GM19455 (cell line): ENCODE data around the gene USP46.

Experiments
- ATAC-seq: cut with Tn5 transposase; IDR thresholded peaks from one replicate; pipeline ENCODE4 v1.9.1; 2021; ENCODE audit not compliant: unreplicated experiment

Gene USP46, protein sequence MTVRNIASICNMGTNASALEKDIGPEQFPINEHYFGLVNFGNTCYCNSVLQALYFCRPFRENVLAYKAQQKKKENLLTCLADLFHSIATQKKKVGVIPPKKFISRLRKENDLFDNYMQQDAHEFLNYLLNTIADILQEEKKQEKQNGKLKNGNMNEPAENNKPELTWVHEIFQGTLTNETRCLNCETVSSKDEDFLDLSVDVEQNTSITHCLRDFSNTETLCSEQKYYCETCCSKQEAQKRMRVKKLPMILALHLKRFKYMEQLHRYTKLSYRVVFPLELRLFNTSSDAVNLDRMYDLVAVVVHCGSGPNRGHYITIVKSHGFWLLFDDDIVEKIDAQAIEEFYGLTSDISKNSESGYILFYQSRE

DNA sequence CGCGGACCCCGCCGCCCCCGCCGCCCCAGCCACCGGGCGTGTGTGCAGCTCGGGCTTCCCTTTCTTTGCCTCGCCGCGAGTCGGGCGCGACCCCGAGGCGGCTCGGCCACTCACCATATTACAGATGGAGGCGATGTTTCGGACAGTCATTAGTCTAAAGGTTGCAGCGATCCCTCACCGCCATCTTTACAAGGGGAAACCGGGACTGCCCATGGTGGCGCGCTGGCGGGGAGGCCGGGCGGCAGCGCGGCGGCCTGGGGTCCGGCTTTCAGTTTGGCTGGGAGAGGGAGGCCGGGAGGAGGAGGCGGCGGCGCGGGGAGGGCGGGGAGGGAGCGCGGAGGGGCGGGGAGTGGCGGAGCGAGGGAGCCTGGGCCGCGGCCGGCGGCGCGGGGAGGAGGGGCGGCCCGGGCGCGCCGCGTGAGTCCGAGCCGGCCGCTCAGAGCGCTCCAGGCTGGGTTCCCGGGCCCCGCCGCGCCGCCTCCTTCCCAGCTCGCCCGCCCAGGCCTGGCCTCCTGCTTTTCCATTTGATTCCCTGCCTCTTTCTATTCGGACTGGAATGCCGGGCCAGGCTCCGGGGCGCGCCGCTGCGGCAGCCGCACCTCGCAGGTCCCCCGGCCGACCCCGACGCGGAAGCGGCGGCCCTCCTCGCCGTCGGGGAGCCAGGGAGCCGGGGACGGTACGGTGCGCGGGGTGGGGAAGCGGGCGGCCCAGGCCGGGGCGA is at the start of gene USP46:
USP46 (minus strand) TSS at position 301 of the 721 bp plus-strand sequence; CDS start at position 150, 151 bp downstream.
- ATAC-seq = peak; percentile 82

DNA sequence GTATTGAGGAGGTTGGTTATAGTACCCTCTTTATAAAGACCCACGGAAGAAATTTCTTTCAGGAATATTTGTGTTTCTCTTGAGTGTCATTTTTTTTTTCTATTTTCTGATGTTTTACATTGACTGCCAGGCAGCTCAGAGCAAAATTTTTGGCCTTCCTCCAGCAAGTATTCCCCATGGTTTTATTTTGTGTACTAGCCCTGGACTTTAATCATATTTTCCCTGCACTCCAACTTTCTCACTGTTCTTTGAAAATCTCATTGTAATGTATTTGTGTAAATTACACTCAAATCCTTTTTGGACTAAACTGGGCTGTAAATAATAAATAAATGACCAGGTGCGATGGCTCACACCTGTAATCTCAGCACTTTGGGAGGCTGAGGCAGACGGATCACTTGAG is 45.6 kb upstream of the USP46 start:
- no peak for ATAC-seq

DNA sequence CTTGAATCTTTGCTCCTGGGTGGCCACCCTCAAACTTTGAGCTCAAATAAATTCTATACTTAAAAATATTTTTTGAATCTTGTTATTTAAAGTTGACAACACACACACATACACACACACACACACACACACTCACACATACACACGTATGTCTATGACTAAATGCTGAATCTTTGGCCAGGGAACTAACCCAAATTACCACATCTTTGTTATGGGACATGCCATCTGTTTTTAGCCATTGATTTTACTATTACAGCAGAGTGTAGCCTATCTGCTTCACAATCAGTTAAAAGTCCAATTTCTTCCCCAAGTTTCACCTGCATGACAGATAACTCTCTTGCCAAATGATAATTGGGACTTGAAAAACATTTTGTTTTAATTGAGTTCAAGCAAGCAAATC is 45.0 kb upstream of the USP46 start:
- ATAC-seq = no peak

DNA sequence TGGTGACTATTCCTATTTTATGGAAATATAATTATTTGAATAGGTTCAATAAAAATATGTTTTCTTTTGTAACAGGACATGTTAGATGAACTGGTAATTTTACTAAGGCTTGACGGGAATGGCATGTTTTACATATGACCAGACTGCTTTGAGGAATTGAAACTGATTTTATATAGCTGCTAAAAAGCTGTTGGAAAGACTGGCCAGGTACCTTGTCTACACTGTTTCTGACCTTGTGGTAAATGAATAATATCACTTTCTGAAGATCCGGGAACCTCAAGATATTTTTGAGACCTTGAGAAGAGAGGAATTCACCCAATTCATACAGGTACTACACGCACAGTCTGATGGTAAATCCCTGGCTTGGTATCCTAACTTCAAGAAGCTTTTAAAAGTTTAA is 42.1 kb upstream of the USP46 start:
- peak; percentile 79 for ATAC-seq

DNA sequence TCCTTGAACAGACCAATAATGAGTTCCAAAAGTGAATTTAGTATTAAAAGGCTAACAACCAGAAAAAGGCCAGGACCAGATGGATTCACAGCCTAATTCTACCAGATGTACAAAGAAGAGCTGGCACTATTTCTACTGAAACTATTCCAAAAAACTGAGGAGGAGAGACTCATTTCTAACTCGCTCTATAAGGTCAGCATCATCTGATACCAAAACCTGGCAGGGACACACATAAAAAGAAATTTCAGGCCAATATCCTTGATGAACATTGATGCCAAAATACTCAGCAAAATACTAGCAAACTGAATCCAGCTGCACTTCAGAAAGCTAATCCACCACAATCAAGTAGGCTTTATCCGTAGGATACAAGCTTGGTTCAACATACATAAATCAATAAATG is 35.8 kb upstream of the USP46 start:
- ATAC-seq = no peak

DNA sequence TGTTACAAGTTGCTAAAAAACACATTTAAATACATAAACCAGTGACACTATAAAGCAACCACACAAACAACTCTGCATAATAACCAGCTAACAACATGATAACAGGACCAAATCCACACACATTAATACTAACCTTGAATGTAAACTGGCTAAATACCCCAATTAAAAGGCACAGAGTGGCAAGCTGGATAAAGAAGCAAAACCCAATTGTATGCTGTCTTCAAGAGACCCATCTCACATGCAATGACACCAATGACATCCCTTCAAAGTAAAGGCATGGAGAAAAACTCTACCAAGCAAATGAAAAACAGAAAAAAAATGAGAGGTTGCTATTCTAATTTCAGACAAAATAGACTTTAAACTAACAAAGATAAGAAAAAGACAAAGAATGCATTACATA is 34.4 kb upstream of the USP46 start:
- ATAC-seq = no peak

DNA sequence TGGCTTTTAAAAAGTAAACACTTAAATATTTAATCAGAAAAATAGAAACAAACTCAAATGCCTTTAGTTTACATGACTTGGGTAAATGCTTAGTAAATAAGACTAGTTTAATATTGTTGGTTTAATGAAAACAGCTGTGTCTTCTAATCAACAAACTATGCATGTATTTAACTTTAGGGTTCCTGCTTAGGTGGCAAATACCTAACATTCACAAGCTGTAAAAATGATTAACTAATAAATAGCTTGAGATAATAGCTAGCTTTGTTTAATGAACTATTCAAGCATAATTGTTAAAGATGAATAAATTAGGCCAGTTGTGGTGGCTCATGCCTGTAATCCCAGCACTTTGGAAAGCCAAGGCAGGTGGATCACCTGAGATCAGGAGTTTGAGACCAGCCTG is 30.0 kb upstream of the USP46 start:
- ATAC-seq = no peak

DNA sequence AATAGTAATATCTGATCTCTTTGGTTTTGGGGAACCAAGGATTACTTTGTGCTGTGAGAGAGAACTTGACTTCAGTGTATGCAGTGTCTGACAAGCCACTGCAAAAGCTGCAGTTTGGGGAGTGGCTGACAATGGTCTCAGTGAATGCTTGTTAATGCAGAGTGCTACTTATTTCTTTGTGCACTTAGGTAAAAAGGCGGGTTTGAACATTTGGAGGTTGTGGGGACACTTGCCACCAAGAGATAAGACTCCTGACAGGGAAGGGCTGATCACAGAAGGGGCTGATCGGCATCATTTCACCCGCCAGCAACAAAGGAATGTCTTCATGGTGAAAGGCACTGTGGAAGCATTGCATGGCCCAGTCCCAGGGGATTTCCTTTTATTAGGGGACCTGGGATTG is 28.6 kb upstream of the USP46 start:
- ATAC-seq = no peak

DNA sequence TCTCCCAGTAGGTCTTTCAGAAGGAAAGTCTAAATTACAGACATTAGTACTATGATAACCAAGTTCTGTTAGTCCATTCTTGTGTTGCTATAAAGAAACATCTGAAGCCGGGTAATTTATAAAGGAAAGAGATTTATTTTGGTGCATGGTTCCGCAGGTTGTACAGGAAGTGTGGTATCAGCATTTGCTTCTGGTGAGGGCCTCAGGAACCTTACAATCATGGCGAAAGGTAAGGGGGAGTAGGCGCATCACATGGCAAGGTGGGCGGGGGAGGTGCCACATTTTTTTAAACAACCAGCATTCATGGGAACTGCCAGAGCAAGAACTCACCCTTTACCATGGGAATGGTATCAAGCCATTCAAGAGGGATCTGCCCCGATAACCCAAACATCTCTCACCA is 26.2 kb upstream of the USP46 start:
- no peak for ATAC-seq

DNA sequence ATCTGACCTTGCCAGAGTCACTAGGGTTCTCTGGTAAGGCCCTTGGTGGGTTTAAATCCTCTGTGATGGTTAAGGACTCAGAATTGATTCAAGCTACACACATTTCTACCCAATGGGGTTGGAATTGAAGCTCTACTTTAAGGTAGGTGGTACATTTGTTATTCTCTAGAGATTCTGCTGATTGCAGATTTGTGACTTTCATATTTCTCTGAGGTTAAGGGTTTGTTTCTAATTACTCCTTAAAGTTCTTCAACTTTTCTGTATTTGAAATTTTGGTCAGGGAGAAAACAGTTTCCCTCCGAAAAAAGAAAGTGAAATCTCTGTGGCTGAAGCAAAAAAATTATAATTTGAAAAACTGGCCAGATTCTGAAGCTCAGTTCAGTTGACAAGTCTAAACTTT is 25.8 kb upstream of the USP46 start:
- ATAC-seq = no peak

DNA sequence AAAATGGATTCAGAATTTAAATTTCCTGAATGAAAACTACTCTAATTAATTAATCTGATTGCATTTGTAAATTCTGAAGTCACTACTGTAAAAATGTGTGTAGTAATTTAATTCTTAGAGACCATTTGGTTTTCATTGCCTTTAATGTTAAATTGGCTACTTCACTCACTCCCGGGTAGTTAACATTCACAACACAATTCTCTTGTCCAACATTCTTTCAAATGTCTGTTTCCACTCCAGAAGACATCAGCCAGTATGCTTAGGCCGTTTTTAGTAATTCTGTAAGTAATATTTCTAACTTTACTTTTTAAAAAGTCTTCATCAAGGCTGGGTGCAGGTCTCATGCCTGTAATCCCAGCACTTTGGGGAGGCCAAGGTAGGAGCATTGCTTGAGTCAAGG is 21.3 kb upstream of the USP46 start:
- ATAC-seq = no peak

DNA sequence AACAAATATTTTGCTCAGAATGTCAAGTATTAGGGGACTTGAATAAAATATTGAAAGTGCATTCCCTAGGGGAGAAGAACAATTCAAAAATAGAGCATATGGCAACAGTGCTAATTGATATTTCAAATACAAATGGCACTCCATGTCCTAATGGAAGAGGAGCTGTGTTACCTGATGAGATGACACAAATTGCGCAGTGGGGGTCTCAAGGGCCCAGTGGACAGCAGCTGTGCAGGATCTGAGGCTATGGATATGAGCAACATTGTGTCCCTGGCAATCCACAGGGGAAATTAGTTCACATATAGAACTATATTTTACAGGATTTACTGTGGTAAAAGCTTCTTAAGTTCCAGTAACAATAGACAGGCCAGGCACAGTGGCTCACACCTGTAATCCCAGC is 17.4 kb upstream of the USP46 start:
- no peak for ATAC-seq

DNA sequence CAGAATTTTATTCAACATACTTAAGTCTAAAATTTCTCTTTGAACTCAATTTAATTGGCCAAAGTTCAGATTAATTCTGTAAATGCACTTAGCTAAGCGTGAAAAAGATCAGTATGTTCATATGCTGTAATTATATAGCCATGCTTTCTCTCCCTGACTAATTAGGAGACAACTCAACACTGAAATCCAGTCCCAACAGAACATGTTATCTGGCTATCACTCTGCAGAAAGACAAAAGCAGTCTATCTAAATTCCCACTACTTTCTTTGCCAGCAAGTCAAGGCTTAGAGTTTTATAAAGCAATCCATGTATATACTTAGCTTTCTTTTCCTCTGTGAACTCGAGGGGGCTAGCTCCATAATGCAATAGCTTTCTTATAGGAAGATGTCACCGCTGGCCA is 16.0 kb upstream of the USP46 start:
- ATAC-seq = no peak

DNA sequence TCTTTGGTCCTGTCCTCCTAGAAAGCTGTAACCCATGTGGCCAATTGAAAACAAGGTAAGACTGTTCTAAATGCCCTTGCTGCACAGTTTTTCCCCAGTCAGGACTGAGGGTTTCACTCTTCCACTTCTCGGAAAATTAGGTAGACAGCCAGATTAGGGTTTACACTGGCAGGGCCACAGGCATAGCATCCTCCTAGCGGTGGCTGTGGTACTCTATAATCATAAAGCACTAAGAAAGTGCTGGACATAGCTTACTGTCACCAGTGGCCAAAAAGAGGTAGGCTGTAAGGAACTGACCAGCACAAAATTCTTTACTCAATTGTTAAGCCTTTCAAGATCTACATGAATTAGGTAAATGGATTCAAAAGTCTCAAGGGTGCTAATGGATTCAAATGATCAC is 11.6 kb upstream of the USP46 start:
- ATAC-seq = no peak

DNA sequence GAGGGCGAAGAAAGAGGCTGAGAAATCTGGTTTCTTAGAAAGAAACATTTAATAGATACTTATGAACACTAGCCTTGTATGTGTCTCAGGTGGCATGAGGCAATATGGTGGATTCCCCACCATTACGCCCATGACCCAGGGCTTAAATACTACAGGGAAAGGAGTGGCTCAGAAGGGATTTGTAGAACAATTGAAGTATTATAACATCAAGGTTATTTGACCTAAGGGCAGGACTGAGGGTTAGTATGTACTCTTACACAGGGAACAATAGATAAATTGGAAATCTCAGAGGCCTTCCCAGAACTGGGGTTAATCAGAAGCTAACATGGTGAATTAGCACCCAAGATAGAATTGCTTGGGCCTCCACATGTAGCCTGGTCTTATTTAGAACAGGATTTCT is 11.0 kb upstream of the USP46 start:
- ATAC-seq = no peak

DNA sequence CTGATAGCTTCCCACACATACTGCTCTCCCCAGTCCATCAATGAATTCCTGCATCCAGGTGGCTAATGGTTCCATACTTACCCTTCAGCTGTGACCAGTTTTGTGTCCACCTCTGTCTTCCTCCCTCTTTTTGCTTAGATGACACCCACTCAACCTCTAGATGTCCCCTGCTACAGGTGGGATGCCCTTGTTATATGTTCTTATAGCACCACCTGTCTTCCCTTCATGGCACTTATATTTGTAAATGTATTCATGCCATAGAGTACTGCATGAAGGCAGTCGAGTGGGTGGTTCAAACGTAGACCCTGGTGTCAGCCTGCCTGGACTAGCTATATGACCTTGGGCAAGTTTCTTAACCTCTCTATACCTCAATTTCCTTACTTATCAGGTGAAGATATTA is 6.5 kb upstream of the USP46 start:
- ATAC-seq = peak; percentile 64

DNA sequence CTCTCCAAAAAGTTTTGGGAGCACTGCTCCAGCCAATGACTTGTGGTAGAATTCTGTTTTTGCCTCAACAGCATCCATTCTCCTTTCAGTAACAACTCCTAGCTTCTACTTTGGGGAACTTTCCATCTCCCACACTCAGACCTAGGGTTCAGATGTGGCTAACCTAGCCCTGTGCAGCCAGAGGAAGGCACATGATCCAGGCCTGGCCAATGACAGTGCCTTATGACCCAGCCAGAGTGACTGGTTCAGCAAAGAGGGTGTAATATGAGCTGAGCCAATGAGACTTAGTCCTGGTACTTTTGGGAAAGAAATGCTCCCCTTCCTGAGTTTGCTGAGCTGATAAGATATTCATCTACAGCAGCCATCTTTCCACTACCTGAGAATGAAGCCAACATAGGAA is 5.4 kb upstream of the USP46 start:
- no peak for ATAC-seq

DNA sequence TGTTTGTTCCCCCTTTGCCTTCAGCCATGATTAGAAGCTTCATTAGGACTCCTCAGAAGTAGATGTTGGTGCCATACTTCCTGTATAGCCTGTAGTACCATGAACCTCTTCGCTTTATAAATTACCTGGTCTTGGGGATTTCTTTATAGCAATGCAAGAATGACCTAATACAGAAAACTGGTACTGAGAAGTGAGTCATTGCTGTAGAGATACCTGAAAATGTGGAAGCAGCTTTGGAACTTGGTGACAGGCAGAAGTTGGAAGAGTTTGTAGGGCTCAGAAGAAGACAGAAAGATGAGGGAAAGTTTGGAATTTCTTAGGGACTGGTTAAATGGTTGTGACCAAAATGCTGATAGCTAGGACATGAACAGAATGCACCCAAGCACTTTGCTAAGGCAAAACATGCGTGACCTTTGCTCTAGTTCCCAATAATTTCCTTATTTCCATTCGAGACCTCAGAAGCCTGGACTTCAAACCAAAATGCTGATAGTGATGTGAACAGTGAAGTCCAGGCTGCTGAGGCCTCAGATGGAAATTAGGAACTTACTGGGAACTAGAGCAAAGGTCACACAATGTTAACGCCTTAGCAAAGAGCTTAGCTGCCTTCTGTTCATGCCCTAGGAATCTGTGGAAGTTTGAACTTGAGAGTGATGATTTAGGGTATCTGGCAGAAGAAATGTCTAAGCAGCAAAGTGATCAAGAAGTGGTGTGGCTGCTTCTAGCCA is 3.0 kb upstream of the USP46 start:
- no peak for ATAC-seq

DNA sequence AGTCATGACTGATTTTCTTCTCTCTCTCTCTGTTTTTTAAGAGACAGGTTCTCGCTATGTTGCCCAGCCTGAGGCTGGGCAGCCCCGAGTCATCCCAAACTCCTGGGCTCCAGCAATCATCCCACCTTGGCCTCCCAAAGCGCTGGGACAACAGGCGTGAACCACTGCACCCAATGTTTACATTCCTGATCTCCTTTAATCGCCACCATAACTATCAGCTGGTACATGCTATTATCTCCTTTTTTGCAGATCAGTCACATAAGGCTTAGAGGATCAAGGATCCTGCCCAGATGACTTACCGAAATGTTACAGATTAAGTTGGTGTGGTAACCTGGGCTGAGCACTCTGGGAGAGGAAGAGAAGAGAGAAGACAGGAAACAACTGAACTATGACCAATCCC is 1.5 kb upstream of the USP46 start:
- no peak for ATAC-seq

DNA sequence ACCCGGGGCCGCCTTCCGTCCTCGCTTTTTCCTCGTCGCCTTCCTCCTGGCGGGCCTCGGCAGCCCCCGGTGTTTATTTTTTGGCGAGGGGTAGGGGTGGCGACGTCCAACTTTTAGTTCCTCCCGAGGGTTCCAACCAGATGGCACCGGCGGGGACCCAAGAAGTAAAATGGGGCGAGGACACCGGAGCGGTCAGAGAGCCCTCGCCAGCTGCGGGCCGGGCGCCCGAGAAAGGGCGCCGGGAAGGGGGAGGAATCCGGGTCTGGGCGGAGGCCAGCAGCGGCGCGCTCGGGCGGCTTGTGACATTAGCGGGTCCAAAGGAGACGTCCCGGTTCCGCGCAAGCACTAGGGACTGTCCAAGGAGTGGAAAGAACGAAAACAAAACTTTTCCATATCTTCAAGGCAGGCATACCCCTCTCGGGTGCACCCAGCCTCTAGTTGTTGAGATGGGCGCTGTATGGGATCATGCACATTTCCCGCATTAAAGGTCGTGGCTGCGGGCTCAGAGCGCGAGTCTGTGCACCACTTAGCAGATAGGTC is 691 bp upstream of the USP46 start:
- ATAC-seq = peak; percentile 32

DNA sequence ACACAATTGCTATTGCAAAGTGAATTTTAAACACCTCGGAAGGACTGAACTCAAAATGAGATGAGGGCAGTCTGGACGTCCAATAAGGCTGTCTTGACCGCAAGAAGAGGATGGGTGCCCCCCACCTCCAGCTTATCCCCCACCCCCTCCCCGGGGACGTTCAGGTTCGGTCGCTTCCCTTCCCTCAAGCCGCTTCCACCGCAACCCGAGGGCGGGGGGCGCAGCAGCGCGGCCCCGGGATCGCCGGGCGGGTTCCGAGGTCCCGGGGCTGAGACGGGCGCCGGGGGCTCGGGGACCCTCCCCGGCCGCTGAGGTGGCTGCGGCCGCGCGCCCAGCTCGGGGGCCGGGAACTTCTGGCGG is 480 bp downstream of the USP46 start:
- ATAC-seq = no peak
